Esophagus muscularis mucosa (tissue), 4 donors: Measurements from ENCODE around the gene ATP5ME. TPM values are rescaled to one million over a fixed set of nuclear protein-coding genes. Genes with fewer than 3 reads are reported as not detected.
A peak's percentile ranks its signal among the peaks of the same experiment; 100 is the strongest.

Experiments used
- DNase-seq: peaks from one replicate; pipeline ENCODE4 v3.0.0-alpha.2; 2017; ENCODE audit errors: extremely low spot score
- H3K27ac ChIP-seq, 4 donors: fragments of 200-600 bp; sonication (generic); replicated peaks in 1 of 4; 1 replicate in 3 of 4; 2 replicates in 1 of 4; pipeline ENCODE4 v1.5.1; 2016 to 2019; ENCODE audit warnings: mild to moderate bottlenecking in 1 of 4
- H3K27me3 ChIP-seq, 4 donors: fragments of 200-600 bp; sonication (generic); one replicate each; pipeline versions ENCODE4 v1.5.1 to v1.6.0; 2016 to 2019
- H3K36me3 ChIP-seq, 4 donors: fragments of 200-600 bp; sonication (generic); one replicate each; pipeline ENCODE4 v1.5.1; 2016 to 2019
- H3K4me1 ChIP-seq, 4 donors: fragments of 200-600 bp; sonication (generic); one replicate each; pipeline ENCODE4 v1.5.1; 2016 to 2019
- H3K4me3 ChIP-seq, 4 donors: fragments of 200-600 bp; sonication (generic); 1 replicate in 2 of 4; 2 replicates in 2 of 4; pipeline ENCODE4 v1.5.1; 2016 to 2019; ENCODE audit warnings: mild to moderate bottlenecking in 4 of 4, moderate library complexity in 1 of 4
- H3K9me3 ChIP-seq, 4 donors: fragments of 200-600 bp; sonication (generic); 1 replicate in 3 of 4; 2 replicates in 1 of 4; pipeline ENCODE4 v1.5.1; 2016 to 2019
- CTCF ChIP-seq, 3 experiments: fragments of 200-600 bp in 2 of 3; fragments of 450-650 bp in 1 of 3; sonication (generic) in 2 of 3; IDR thresholded peaks; one replicate each; pipeline ENCODE4 v1.5.1; 2017 to 2019; ENCODE audit warnings: antibody characterized with exemption in 3 of 3, mild to moderate bottlenecking in 2 of 3, moderate library complexity in 1 of 3
- EP300 ChIP-seq: sonication (generic); formaldehyde crosslinking; IDR thresholded peaks from one replicate; pipeline ENCODE4 v1.6.1; 2017; ENCODE audit warnings: antibody characterized with exemption
- POLR2A ChIP-seq: fragments of 450-650 bp; IDR thresholded peaks from one replicate; pipeline ENCODE4 v1.6.1; 2017; ENCODE audit warnings: antibody characterized with exemption, moderate library complexity, mild to moderate bottlenecking, low read depth
- POLR2AphosphoS5 ChIP-seq, 2 donors: sonication (generic); formaldehyde crosslinking; IDR thresholded peaks; one replicate each; pipeline ENCODE4 v1.6.1; 2017; ENCODE audit warnings: antibody characterized with exemption in 2 of 2
- WGBS: methylation state at CpG from one replicate; pipeline ENCODE4 v1.1.5; 2018; 5-methylcytosine and 5-hydroxymethylcytosine counted together
- intact Hi-C: fragments of 100-400 bp; cut with DNase I; formaldehyde crosslinking; loops from one replicate; pipeline ENCODE4 v1.15.1; 2023
- total RNA-seq, 4 donors: library from RNA; depleted of rRNA; stranded (reverse); fragments of >200 nt; gene quantifications; one replicate each; pipeline versions ENCODE4 v1.1.0 to v1.2.1, GENCODE V29; 2016

ATP5ME gene
- total RNA-seq, 4 donors from 2014 or later, result 111 to 224 (median 154) TPM

- Histone ChIP-seq H3K27ac (no peak overlapping the region), H3K27me3 (peaks cover 0 to 42% (median 0%) of the 10 kb centered on the region in 4 donors), H3K4me3 (no peak overlapping the region), H3K36me3 (peaks cover 0 to 11% (median 5%) of the 10 kb centered on the region in 4 donors), H3K4me1 (peaks cover 41 to 53% (median 45%) of the 10 kb centered on the region in 4 donors), H3K9me3 (no peaks in the 10 kb centered on the region)
- 91% methylated on average over 19 of the region's 25 CpGs for WGBS
- no peak for DNase-seq
- intact Hi-C loops, result no loop called here
- TF ChIP-seq CTCF (IDR thresholded peaks at IDR 0.05) (no peak), POLR2AphosphoS5 (IDR thresholded peaks at IDR 0.05) (no peak), POLR2A (no peak), EP300 (no peak)
These were observed 9.3 kb upstream of the ATP5ME start for GRCh38 chr4:683247-683897.

GRCh38 chr4:682490-683172, 8.6 kb upstream of the ATP5ME start:
- intact Hi-C loops, result no loop called here
- H3K36me3 ChIP-seq, result peaks cover 0 to 11% (median 5%) of the 10 kb centered on the region in 4 donors
- no peak overlapping the region for H3K4me3 ChIP-seq
- DNase-seq, result no peak
- TF ChIP-seq EP300, result no peak
- H3K27ac ChIP-seq, result no peak overlapping the region
- no peaks in the 10 kb centered on the region for H3K9me3 ChIP-seq
- peaks cover 33 to 46% (median 37%) of the 10 kb centered on the region in 4 donors for H3K4me1 ChIP-seq
- peaks cover 0 to 42% (median 0%) of the 10 kb centered on the region in 4 donors for H3K27me3 ChIP-seq
- 93% methylated on average over 16 of the region's 23 CpGs for WGBS

GRCh38 chr4:681736-682451, 7.8 kb upstream of the ATP5ME start:
- Histone ChIP-seq H3K27ac (no peak overlapping the region), H3K9me3 (no peaks in the 10 kb centered on the region), H3K4me1 (peaks cover 26 to 38% (median 31%) of the 10 kb centered on the region in 4 donors), H3K36me3 (peaks cover 0 to 11% (median 5%) of the 10 kb centered on the region in 4 donors), H3K27me3 (peaks cover 0 to 42% (median 0%) of the 10 kb centered on the region in 4 donors), H3K4me3 (peak overlapping the region in 3 of 4 donors; percentile 2 to 76 (median 19))
- intact Hi-C loops, result no loop called here
- no peak for DNase-seq
- 55% methylated on average over 16 of the region's 58 CpGs for WGBS
- TF ChIP-seq POLR2A, result no peak
- TF ChIP-seq POLR2AphosphoS5 (IDR thresholded peaks at IDR 0.05), result no peak
- no peak for TF ChIP-seq EP300
- no peak for TF ChIP-seq CTCF (IDR thresholded peaks at IDR 0.05)

- WGBS, result 4% methylated on average over 18 of the region's 62 CpGs
These were observed 7.0 kb upstream of the ATP5ME start for GRCh38 chr4:680928-681645.

More at GRCh38 chr4:680928-681645, 7.0 kb upstream of the ATP5ME start:
- TF ChIP-seq EP300 (no peak), POLR2AphosphoS5 (IDR thresholded peaks at IDR 0.05) (peak; percentile 7 to 16), POLR2A (no peak), CTCF (IDR thresholded peaks at IDR 0.05) (no peak)
- H3K27me3 ChIP-seq, result peaks cover 0 to 42% (median 0%) of the 10 kb centered on the region in 4 donors
- intact Hi-C loops, result no loop called here
- peaks cover 22 to 37% (median 27%) of the 10 kb centered on the region in 4 donors for H3K4me1 ChIP-seq
- H3K36me3 ChIP-seq, result peaks cover 0 to 6% (median 5%) of the 10 kb centered on the region in 4 donors
- peak overlapping the region; percentile 54 to 76 (median 55) for H3K4me3 ChIP-seq
- no peaks in the 10 kb centered on the region for H3K9me3 ChIP-seq
- H3K27ac ChIP-seq, result peak overlapping the region in 2 of 4 donors; percentile 27 to 61
- no peak for DNase-seq
